ENCODE measurements around the gene CYP24A1. TPM values are rescaled to one million over a fixed set of nuclear protein-coding genes. Genes with fewer than 3 reads are reported as not detected.

CYP24A1 gene
- total RNA-seq, 1 donor from 2014 or later = not detected

DNA sequence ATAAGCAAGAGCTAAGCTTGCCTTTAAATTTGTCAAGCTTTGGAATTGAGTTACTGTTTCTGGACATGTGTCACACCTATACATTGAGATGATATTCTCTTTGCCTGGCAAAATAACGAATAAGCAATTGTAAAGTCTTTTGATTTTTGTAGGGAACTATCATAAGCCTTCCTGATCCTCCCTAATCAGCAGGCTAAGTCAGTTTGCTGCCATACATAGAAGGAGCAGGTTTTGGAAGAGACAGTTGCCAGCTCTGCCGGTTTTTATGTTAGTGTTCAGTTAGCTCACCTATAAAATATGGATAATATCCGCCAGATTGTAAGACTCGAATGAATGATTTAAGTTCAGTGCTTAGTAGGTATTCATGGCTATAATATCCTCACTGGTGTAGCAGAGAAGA is 69.0 kb downstream of the CYP24A1 start:
- no peaks in the 10 kb centered on the region for H3K4me1 ChIP-seq
- TF ChIP-seq EZH2 (IDR thresholded peaks at IDR 0.05) = no peak
- TF ChIP-seq EZH2phosphoT487 (IDR thresholded peaks at IDR 0.05) = no peak
- TF ChIP-seq, protein P1, sequence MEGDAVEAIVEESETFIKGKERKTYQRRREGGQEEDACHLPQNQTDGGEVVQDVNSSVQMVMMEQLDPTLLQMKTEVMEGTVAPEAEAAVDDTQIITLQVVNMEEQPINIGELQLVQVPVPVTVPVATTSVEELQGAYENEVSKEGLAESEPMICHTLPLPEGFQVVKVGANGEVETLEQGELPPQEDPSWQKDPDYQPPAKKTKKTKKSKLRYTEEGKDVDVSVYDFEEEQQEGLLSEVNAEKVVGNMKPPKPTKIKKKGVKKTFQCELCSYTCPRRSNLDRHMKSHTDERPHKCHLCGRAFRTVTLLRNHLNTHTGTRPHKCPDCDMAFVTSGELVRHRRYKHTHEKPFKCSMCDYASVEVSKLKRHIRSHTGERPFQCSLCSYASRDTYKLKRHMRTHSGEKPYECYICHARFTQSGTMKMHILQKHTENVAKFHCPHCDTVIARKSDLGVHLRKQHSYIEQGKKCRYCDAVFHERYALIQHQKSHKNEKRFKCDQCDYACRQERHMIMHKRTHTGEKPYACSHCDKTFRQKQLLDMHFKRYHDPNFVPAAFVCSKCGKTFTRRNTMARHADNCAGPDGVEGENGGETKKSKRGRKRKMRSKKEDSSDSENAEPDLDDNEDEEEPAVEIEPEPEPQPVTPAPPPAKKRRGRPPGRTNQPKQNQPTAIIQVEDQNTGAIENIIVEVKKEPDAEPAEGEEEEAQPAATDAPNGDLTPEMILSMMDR (IDR thresholded peaks at IDR 0.05) = no peak
- no peak overlapping the region for H3K4me3 ChIP-seq
- no peaks in the 10 kb centered on the region for H3K79me2 ChIP-seq (ENCODE audit: low read depth)
- H3K27me3 ChIP-seq = no peaks in the 10 kb centered on the region
- H4K20me1 ChIP-seq (ENCODE audit: low read depth) = no peaks in the 10 kb centered on the region
- H3K9ac ChIP-seq = no peak overlapping the region
- Mint-ChIP-seq H3K27ac (no peak overlapping the region), H3K4me1 (no peaks in the 10 kb centered on the region), H3K4me3 (no peak overlapping the region), H3K36me3 (no peaks in the 10 kb centered on the region), H3K27me3 (ENCODE audit: insufficient read depth, low read depth) (no peaks in the 10 kb centered on the region), H3K9me3 (no peaks in the 10 kb centered on the region)
- H2AFZ ChIP-seq (replicated peaks) = no peak overlapping the region
- DNase-seq (ENCODE audit: low spot score) = no peak
- no peak overlapping the region for H3K27ac ChIP-seq
- no peak overlapping the region for H3K4me2 ChIP-seq
- no peaks in the 10 kb centered on the region for H3K36me3 ChIP-seq
- no peaks in the 10 kb centered on the region for H3F3A ChIP-seq (ENCODE audit: low read depth)
- no peaks in the 10 kb centered on the region for H3K9me3 ChIP-seq (ENCODE audit: low read depth)

DNA sequence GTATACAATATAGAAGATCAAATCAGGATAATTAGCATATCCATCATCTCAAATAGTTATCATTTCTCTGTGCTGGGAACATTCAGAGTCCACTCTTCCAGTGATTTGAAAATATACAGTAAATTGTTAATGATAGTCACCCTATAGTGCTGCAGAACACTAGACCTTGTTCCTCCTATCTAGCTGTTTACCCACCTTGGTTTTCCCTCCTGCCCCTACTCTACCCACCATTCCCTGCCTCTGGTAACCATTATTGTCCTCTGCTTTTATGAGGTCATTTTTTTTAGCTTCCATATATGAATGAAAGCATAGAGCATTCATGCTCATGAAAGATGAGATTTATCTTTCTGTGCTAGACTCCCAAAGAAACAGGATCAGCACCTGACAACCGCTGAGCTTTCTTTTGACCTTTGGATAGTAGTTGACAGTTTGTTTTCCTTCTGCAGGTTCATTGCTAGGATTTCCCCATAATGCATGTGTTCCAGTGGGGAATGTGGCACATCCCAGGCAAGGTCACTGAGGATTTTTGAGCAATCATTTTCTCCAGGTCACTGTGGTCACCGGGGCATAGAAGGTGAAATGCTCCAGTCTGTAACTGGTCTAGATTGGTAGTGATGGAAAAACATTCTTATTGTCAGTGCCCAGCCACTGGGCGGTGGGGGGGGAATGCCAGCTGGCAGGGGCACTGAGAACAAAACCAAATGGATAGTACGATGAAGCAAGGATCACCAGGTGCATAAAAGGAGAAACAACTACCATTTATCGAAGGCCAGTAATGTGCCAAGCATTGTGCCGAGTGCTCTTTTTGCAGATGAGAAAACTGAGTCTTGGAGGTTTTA is 69.8 kb downstream of the CYP24A1 start:
- TF ChIP-seq, protein P1 (IDR thresholded peaks at IDR 0.05) = no peak
- TF ChIP-seq EZH2 (IDR thresholded peaks at IDR 0.05) (no peak), EZH2phosphoT487 (IDR thresholded peaks at IDR 0.05) (no peak)
- Mint-ChIP-seq H3K4me1 (no peaks in the 10 kb centered on the region), H3K36me3 (no peaks in the 10 kb centered on the region), H3K27ac (no peak overlapping the region), H3K9me3 (no peaks in the 10 kb centered on the region), H3K27me3 (ENCODE audit: insufficient read depth, low read depth) (peaks cover 2% of the 10 kb centered on the region), H3K4me3 (no peak overlapping the region)
- no peak overlapping the region for H3K27ac ChIP-seq
- H3K27me3 ChIP-seq = no peaks in the 10 kb centered on the region
- H3K4me2 ChIP-seq = no peak overlapping the region
- H4K20me1 ChIP-seq (ENCODE audit: low read depth) = no peaks in the 10 kb centered on the region
- H3K4me1 ChIP-seq = no peaks in the 10 kb centered on the region
- H3K4me3 ChIP-seq = no peak overlapping the region
- DNase-seq (ENCODE audit: low spot score) = no peak
- H3K79me2 ChIP-seq (ENCODE audit: low read depth) = no peaks in the 10 kb centered on the region
- no peaks in the 10 kb centered on the region for H3K9me3 ChIP-seq (ENCODE audit: low read depth)
- no peaks in the 10 kb centered on the region for H3F3A ChIP-seq (ENCODE audit: low read depth)
- no peak overlapping the region for H3K9ac ChIP-seq
- H3K36me3 ChIP-seq = no peaks in the 10 kb centered on the region
- no peak overlapping the region for H2AFZ ChIP-seq (replicated peaks)

Other genes with a start within 250 kb of the CYP24A1 start
- not detected in 2 replicates for gene BCAS1, start 103.4 kb downstream of the CYP24A1 start, total RNA-seq (ENCODE audit: low replicate concordance)
- gene PFDN4, start 34.1 kb upstream of the CYP24A1 start, total RNA-seq (ENCODE audit: low replicate concordance) = 198 and 597 TPM in 2 replicates

Data from neural progenitor cell (in vitro differentiated cells).